Hematopoietic multipotent progenitor cell treated with erythropoietin and hydrocortisone succinate and interleukin-3 and kit ligand, for 4 days (in vitro differentiated cells): ENCODE results near the gene CAP1.

Experiments used
- DNase-seq: peaks from one replicate; pipeline ENCODE4 v3.0.0-alpha.2; 2015

CAP1 gene

GRCh38 chr1:40059338-40059959, 18.9 kb downstream of the CAP1 start:
- DNase-seq = peak; percentile 91

GRCh38 chr1:40059960-40060750, 19.6 kb downstream of the CAP1 start:
- peak; percentile 50 for DNase-seq

- peak; percentile 88 for DNase-seq
Observed at GRCh38 chr1:40064797-40065499, 24.4 kb downstream of the CAP1 start.

GRCh38 chr1:40067023-40067422, 26.5 kb downstream of the CAP1 start:
- no peak for DNase-seq

- no peak for DNase-seq
Observed at GRCh38 chr1:40067851-40068250, 27.3 kb downstream of the CAP1 start.

- no peak for DNase-seq
Observed at GRCh38 chr1:40072142-40072541, 31.6 kb downstream of the CAP1 start.

GRCh38 chr1:40073062-40073461, 32.5 kb downstream of the CAP1 start:
- no peak for DNase-seq

GRCh38 chr1:40075266-40075665, 34.7 kb downstream of the CAP1 start:
- DNase-seq = peak; percentile 70

GRCh38 chr1:40076895-40077312, 36.4 kb downstream of the CAP1 start:
- DNase-seq = no peak

GRCh38 chr1:40078512-40079333, 38.2 kb downstream of the CAP1 start:
- peak; percentile 84 for DNase-seq

- DNase-seq = no peak
Observed at GRCh38 chr1:40079774-40080400, 39.4 kb downstream of the CAP1 start.

- DNase-seq = no peak
Observed at GRCh38 chr1:40081871-40082270, 41.3 kb downstream of the CAP1 start.

GRCh38 chr1:40084750-40085149, 44.2 kb downstream of the CAP1 start:
- DNase-seq = peak; percentile 66

GRCh38 chr1:40090652-40091355, 50.3 kb downstream of the CAP1 start:
- no peak for DNase-seq

- no peak for DNase-seq
Observed at GRCh38 chr1:40092241-40092640, 51.7 kb downstream of the CAP1 start.

GRCh38 chr1:40092706-40093639, 52.4 kb downstream of the CAP1 start:
- no peak for DNase-seq

GRCh38 chr1:40094466-40095110, 54.1 kb downstream of the CAP1 start:
- DNase-seq = no peak

- no peak for DNase-seq
Observed at GRCh38 chr1:40095806-40096205, 55.3 kb downstream of the CAP1 start.

GRCh38 chr1:40096646-40096976, 56.1 kb downstream of the CAP1 start:
- no peak for DNase-seq
